ENCODE data around the gene PPP2R2B.
A peak's percentile ranks its signal among the peaks of the same experiment; 100 is the strongest.

Gene PPP2R2B

DNA sequence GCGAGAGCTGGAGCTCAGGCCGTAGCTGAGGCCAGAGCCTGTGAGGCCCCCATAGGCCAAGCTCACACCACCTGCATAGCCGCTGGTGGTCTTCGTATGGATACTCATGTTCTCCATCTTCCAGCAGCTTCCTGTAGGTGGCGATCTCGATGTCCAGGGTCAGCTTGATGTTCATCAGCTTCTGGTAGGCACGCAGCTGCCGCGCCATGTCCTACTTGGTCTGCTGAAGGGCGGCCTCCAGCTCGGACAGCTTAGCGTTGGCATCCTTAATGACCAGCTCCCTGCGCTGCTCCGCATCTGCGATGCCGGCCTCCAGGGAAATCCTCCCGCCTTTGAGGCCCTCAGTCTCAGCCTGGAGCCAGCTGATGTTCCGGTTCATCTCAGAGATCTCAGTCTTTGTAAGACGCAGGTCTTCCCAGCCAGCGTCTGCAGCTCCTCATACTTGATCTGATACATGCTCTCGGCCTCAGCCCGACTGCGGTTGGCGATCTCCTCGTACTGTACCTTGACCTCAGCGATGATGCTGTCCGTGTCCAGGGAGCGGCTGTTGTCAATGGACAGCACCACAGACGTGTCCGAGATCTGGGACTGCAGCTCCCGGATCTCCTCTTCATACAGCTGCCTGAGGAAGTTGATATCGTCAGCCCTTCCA is 172.1 kb downstream of the PPP2R2B start:
- Histone ChIP-seq H4K5ac (ENCODE audit: low read length) (no peak overlapping the region), H2BK120ac (ENCODE audit: low read depth, low read length) (no peak overlapping the region), H3K79me1 (ENCODE audit: low read length) (no peaks in the 10 kb centered on the region), H2AK5ac (ENCODE audit: low read length) (no peak overlapping the region), H3K4me2 (ENCODE audit: low read length) (no peak overlapping the region), H3K36me3 (ENCODE audit: control insufficient read depth, insufficient read depth, low read length) (no peaks in the 10 kb centered on the region), H2BK15ac (replicated peaks; ENCODE audit: low read depth) (no peak overlapping the region), H3K79me2 (ENCODE audit: control insufficient read depth, insufficient read depth, low read length) (no peaks in the 10 kb centered on the region), H3K23ac (ENCODE audit: low read length) (no peak overlapping the region), H3K56ac (ENCODE audit: low read length) (no peak overlapping the region), H4K8ac (ENCODE audit: low read depth, low read length) (no peak overlapping the region), H3K27me3 (ENCODE audit: insufficient read depth, low read length, poor library complexity) (no peaks in the 10 kb centered on the region), H2BK5ac (ENCODE audit: low read length) (no peak overlapping the region), H3K9ac (ENCODE audit: low read length) (no peak overlapping the region), H3K4me1 (ENCODE audit: control insufficient read depth, low read depth, low read length) (peaks cover 2% of the 10 kb centered on the region), H3K4me3 (ENCODE audit: low read length) (no peak overlapping the region), H3K18ac (ENCODE audit: low read length) (no peak overlapping the region), H3K4ac (ENCODE audit: low read depth, low read length) (no peak overlapping the region), H3K27ac (ENCODE audit: low read depth, low read length) (no peak overlapping the region)
- peak; percentile 61 for DNase-seq
- WGBS (ENCODE audit: extremely low coverage, insufficient coverage, low lambda C conversion rate), result no CpG with 5 or more reads among the region's 32 CpGs

DNA sequence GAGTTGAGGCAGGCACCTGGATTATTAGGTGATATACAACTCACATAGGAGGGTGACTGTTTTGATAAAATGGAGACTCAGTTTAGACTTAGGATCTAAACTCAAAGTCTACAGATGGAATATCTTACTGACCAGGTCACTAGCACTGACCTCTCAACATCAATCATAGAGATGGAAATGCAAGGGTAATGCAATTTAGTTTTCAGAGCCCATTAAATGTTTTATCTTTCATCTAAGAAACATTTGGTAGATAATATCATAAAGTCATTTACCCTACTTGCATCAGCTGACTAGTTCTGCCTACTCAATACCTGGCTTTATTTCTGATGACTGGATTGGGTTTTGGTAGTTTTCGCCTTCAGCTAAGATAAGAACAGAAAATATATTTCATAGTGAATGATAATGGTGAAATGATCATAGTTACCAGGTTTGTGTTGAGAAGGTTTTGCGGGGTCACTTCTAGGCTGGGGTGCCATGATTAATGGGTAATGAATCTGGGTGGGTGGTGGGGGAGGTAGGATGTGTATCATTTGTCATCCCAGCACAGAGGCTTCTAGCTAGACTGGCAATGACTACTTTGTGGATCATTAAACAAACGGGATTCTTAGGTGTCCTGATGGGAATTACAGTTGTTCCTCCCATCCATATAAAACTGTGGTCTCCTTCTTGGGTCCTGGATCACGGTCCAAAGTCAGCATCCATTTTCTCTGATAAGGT is 173.4 kb downstream of the PPP2R2B start:
- Histone ChIP-seq H2AK5ac (ENCODE audit: low read length) (no peak overlapping the region), H3K79me2 (ENCODE audit: control insufficient read depth, insufficient read depth, low read length) (no peaks in the 10 kb centered on the region), H3K79me1 (ENCODE audit: low read length) (no peaks in the 10 kb centered on the region), H3K23ac (ENCODE audit: low read length) (no peak overlapping the region), H3K18ac (ENCODE audit: low read length) (no peak overlapping the region), H2BK120ac (ENCODE audit: low read depth, low read length) (no peak overlapping the region), H3K4ac (ENCODE audit: low read depth, low read length) (no peak overlapping the region), H4K8ac (ENCODE audit: low read depth, low read length) (no peak overlapping the region), H3K27me3 (ENCODE audit: insufficient read depth, low read length, poor library complexity) (no peaks in the 10 kb centered on the region), H3K27ac (ENCODE audit: low read depth, low read length) (no peak overlapping the region), H3K4me2 (ENCODE audit: low read length) (no peak overlapping the region), H2BK5ac (ENCODE audit: low read length) (no peak overlapping the region), H3K56ac (ENCODE audit: low read length) (no peak overlapping the region), H4K5ac (ENCODE audit: low read length) (no peak overlapping the region), H3K36me3 (ENCODE audit: control insufficient read depth, insufficient read depth, low read length) (no peaks in the 10 kb centered on the region), H3K4me3 (ENCODE audit: low read length) (no peak overlapping the region), H2BK15ac (replicated peaks; ENCODE audit: low read depth) (no peak overlapping the region), H3K4me1 (ENCODE audit: control insufficient read depth, low read depth, low read length) (peaks cover 12% of the 10 kb centered on the region), H3K9ac (ENCODE audit: low read length) (no peak overlapping the region)
- no peak for DNase-seq
- WGBS (ENCODE audit: extremely low coverage, insufficient coverage, low lambda C conversion rate), result no CpG with 5 or more reads among the region's 4 CpGs

GRCh38 chr5:146703899-146704298 is 174.7 kb downstream of the PPP2R2B start:
- H2AK5ac ChIP-seq (ENCODE audit: low read length), result no peak overlapping the region
- no peak overlapping the region for H3K4me3 ChIP-seq (ENCODE audit: low read length)
- H3K18ac ChIP-seq (ENCODE audit: low read length), result no peak overlapping the region
- H2BK5ac ChIP-seq (ENCODE audit: low read length), result no peak overlapping the region
- H3K4me1 ChIP-seq (ENCODE audit: control insufficient read depth, low read depth, low read length), result peaks cover 16% of the 10 kb centered on the region
- no peak overlapping the region for H2BK120ac ChIP-seq (ENCODE audit: low read depth, low read length)
- no peak overlapping the region for H4K5ac ChIP-seq (ENCODE audit: low read length)
- no peak overlapping the region for H3K23ac ChIP-seq (ENCODE audit: low read length)
- no peak overlapping the region for H2BK15ac ChIP-seq (replicated peaks; ENCODE audit: low read depth)
- H3K4me2 ChIP-seq (ENCODE audit: low read length), result no peak overlapping the region
- H3K9ac ChIP-seq (ENCODE audit: low read length), result no peak overlapping the region
- no peaks in the 10 kb centered on the region for H3K36me3 ChIP-seq (ENCODE audit: control insufficient read depth, insufficient read depth, low read length)
- no peak overlapping the region for H3K4ac ChIP-seq (ENCODE audit: low read depth, low read length)
- no peaks in the 10 kb centered on the region for H3K79me2 ChIP-seq (ENCODE audit: control insufficient read depth, insufficient read depth, low read length)
- H3K27me3 ChIP-seq (ENCODE audit: insufficient read depth, low read length, poor library complexity), result no peaks in the 10 kb centered on the region
- H4K8ac ChIP-seq (ENCODE audit: low read depth, low read length), result no peak overlapping the region
- H3K79me1 ChIP-seq (ENCODE audit: low read length), result no peaks in the 10 kb centered on the region
- H3K27ac ChIP-seq (ENCODE audit: low read depth, low read length), result no peak overlapping the region
- H3K56ac ChIP-seq (ENCODE audit: low read length), result no peak overlapping the region
- WGBS (ENCODE audit: extremely low coverage, insufficient coverage, low lambda C conversion rate), result no CpG with 5 or more reads among the region's 1 CpG
- DNase-seq, result no peak

- Histone ChIP-seq H3K27ac (ENCODE audit: low read depth, low read length) (no peak overlapping the region), H3K36me3 (ENCODE audit: control insufficient read depth, insufficient read depth, low read length) (no peaks in the 10 kb centered on the region), H3K18ac (ENCODE audit: low read length) (no peak overlapping the region), H3K79me2 (ENCODE audit: control insufficient read depth, insufficient read depth, low read length) (no peaks in the 10 kb centered on the region), H4K5ac (ENCODE audit: low read length) (no peak overlapping the region), H2BK15ac (replicated peaks; ENCODE audit: low read depth) (no peak overlapping the region), H3K4ac (ENCODE audit: low read depth, low read length) (no peak overlapping the region), H3K56ac (ENCODE audit: low read length) (no peak overlapping the region), H3K9ac (ENCODE audit: low read length) (no peak overlapping the region), H2BK120ac (ENCODE audit: low read depth, low read length) (no peak overlapping the region), H3K4me3 (ENCODE audit: low read length) (no peak overlapping the region), H2BK5ac (ENCODE audit: low read length) (no peak overlapping the region), H3K23ac (ENCODE audit: low read length) (no peak overlapping the region), H2AK5ac (ENCODE audit: low read length) (no peak overlapping the region), H3K4me1 (ENCODE audit: control insufficient read depth, low read depth, low read length) (peaks cover 16% of the 10 kb centered on the region), H3K27me3 (ENCODE audit: insufficient read depth, low read length, poor library complexity) (no peaks in the 10 kb centered on the region), H4K8ac (ENCODE audit: low read depth, low read length) (no peak overlapping the region), H3K79me1 (ENCODE audit: low read length) (no peaks in the 10 kb centered on the region), H3K4me2 (ENCODE audit: low read length) (no peak overlapping the region)
- DNase-seq, result no peak
These were observed 175.1 kb downstream of the PPP2R2B start for GRCh38 chr5:146703499-146703898.

GRCh38 chr5:146699664-146700418 is 178.7 kb downstream of the PPP2R2B start:
- H3K4me2 ChIP-seq (ENCODE audit: low read length), result no peak overlapping the region
- no peak overlapping the region for H3K9ac ChIP-seq (ENCODE audit: low read length)
- H4K8ac ChIP-seq (ENCODE audit: low read depth, low read length), result no peak overlapping the region
- peak overlapping the region; percentile 12 for H3K56ac ChIP-seq (ENCODE audit: low read length)
- H3K4ac ChIP-seq (ENCODE audit: low read depth, low read length), result no peak overlapping the region
- H3K79me2 ChIP-seq (ENCODE audit: control insufficient read depth, insufficient read depth, low read length), result no peaks in the 10 kb centered on the region
- H3K79me1 ChIP-seq (ENCODE audit: low read length), result no peaks in the 10 kb centered on the region
- H3K27me3 ChIP-seq (ENCODE audit: insufficient read depth, low read length, poor library complexity), result no peaks in the 10 kb centered on the region
- peaks cover 18% of the 10 kb centered on the region for H3K4me1 ChIP-seq (ENCODE audit: control insufficient read depth, low read depth, low read length)
- H2BK120ac ChIP-seq (ENCODE audit: low read depth, low read length), result peak overlapping the region; percentile 51
- no peak overlapping the region for H3K27ac ChIP-seq (ENCODE audit: low read depth, low read length)
- no peak overlapping the region for H2BK15ac ChIP-seq (replicated peaks; ENCODE audit: low read depth)
- H4K5ac ChIP-seq (ENCODE audit: low read length), result no peak overlapping the region
- H2AK5ac ChIP-seq (ENCODE audit: low read length), result no peak overlapping the region
- WGBS (ENCODE audit: extremely low coverage, insufficient coverage, low lambda C conversion rate), result no CpG with 5 or more reads among the region's 6 CpGs
- no peak overlapping the region for H2BK5ac ChIP-seq (ENCODE audit: low read length)
- no peak overlapping the region for H3K23ac ChIP-seq (ENCODE audit: low read length)
- DNase-seq, result no peak
- no peak overlapping the region for H3K4me3 ChIP-seq (ENCODE audit: low read length)
- no peaks in the 10 kb centered on the region for H3K36me3 ChIP-seq (ENCODE audit: control insufficient read depth, insufficient read depth, low read length)
- H3K18ac ChIP-seq (ENCODE audit: low read length), result no peak overlapping the region

Measured in mesendoderm (in vitro differentiated cells).